Sigmoid colon (tissue), 4 donors: Measurements from ENCODE around the gene RASSF6.

Experiments used
- CTCF ChIP-seq, 4 experiments: fragments of 450-650 bp in 3 of 4; fragments of 200-600 bp in 1 of 4; IDR thresholded peaks; one replicate each; pipeline ENCODE4 v1.5.1; 2016 to 2019; ENCODE audit warnings: antibody characterized with exemption in 4 of 4, mild to moderate bottlenecking in 3 of 4, moderate library complexity in 2 of 4
- POLR2A ChIP-seq, 2 donors: fragments of 450-650 bp; IDR thresholded peaks; one replicate each; pipeline ENCODE4 v1.6.1; 2016; ENCODE audit warnings: antibody characterized with exemption in 2 of 2, mild to moderate bottlenecking in 2 of 2, moderate library complexity in 2 of 2
- POLR2AphosphoS5 ChIP-seq, 4 donors: sonication (generic); formaldehyde crosslinking; IDR thresholded peaks; one replicate each; pipeline ENCODE4 v1.6.1; 2017; ENCODE audit warnings: antibody characterized with exemption in 4 of 4

GRCh38 chr4:73583666-73584065 lies 36.6 kb downstream of the RASSF6 start:
- TF ChIP-seq POLR2AphosphoS5 (IDR thresholded peaks at IDR 0.05): no peak
- TF ChIP-seq POLR2A (IDR thresholded peaks at IDR 0.05): no peak
- TF ChIP-seq CTCF (IDR thresholded peaks at IDR 0.05): no peak
